Right lobe of liver (tissue), 4 donors: Measurements from ENCODE around the gene CLCF1.

ENCODE experiments used
- POLR2A ChIP-seq: fragments of 450-650 bp; IDR thresholded peaks from one replicate; pipeline ENCODE4 v1.6.1; 2017; ENCODE audit warnings: antibody characterized with exemption, mild to moderate bottlenecking
- TF ChIP-seq, protein P1 (sequence below), 4 donors: fragments of 200-600 bp in 3 of 4; fragments of 450-650 bp in 1 of 4; IDR thresholded peaks; one replicate each; pipeline versions ENCODE4 v1.5.1 to v1.8.0; 2016 to 2022; ENCODE audit warnings: antibody characterized with exemption in 4 of 4, mild to moderate bottlenecking in 2 of 4
- donor health status: DM: no; HTN: no; CAD: no.
- donor health status: DM: no; HTN: no; CAD: no.
- donor health status: DM: no; HTN: yes; CAD: no.

- TF ChIP-seq, protein P1, sequence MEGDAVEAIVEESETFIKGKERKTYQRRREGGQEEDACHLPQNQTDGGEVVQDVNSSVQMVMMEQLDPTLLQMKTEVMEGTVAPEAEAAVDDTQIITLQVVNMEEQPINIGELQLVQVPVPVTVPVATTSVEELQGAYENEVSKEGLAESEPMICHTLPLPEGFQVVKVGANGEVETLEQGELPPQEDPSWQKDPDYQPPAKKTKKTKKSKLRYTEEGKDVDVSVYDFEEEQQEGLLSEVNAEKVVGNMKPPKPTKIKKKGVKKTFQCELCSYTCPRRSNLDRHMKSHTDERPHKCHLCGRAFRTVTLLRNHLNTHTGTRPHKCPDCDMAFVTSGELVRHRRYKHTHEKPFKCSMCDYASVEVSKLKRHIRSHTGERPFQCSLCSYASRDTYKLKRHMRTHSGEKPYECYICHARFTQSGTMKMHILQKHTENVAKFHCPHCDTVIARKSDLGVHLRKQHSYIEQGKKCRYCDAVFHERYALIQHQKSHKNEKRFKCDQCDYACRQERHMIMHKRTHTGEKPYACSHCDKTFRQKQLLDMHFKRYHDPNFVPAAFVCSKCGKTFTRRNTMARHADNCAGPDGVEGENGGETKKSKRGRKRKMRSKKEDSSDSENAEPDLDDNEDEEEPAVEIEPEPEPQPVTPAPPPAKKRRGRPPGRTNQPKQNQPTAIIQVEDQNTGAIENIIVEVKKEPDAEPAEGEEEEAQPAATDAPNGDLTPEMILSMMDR (IDR thresholded peaks at IDR 0.05), result no peak
- no peak for TF ChIP-seq POLR2A
These were observed 2.1 kb upstream of the CLCF1 start for GRCh38 chr11:67375320-67376055.
